GM12878 (cell line): Measurements from ENCODE around the gene B9D1. TPM values are rescaled to one million over a fixed set of nuclear protein-coding genes. Genes with fewer than 3 reads are reported as not detected.

Experiments
- ATAC-seq: fragments of 200-7000 bp; cut with Tn5 transposase; 3 replicates; pipeline ENCODE4 v1.9.1; 2020; ENCODE audit warnings: mild to moderate bottlenecking, moderate library complexity
- BruUV-seq: library from RNA; stranded (reverse); fragments of 400-500 nt; replicated peaks from 2 replicates; lab custom pipeline; 2021; lab: Mats Ljungman, UMichigan
- CTCF ChIA-PET: fragments of 300-600 bp; sonication (Branson Sonifier 250); formaldehyde crosslinking; extraction: SDS; loops from one replicate; lab custom pipeline; 2021; ENCODE audit warnings: inconsistent platforms; lab: Yijun Ruan, JAX
- POLR2A ChIA-PET: fragments of 350-600 bp; formaldehyde crosslinking; extraction: SDS; loops from one replicate; lab custom pipeline; 2021; ENCODE audit warnings: inconsistent platforms; lab: Charles Lee
- RAD21 ChIA-PET: fragments of 300-600 bp; sonication (Branson Sonifier 250); formaldehyde crosslinking; loops from one replicate; lab custom pipeline; 2023; ENCODE audit warnings: antibody characterized with exemption; ENCODE audit not compliant: unreplicated experiment; lab: Charles Lee
- SMC1A ChIA-PET: fragments of 300-600 bp; sonication (Branson Sonifier 250); formaldehyde crosslinking; loops from one replicate; lab custom pipeline; 2023; ENCODE audit not compliant: unreplicated experiment, uncharacterized antibody; lab: Charles Lee
- DNase-seq: peaks from one replicate; pipeline ENCODE4 v3.0.0-alpha.2; 2011; ENCODE audit warnings: low read depth, low spot score
- FAIRE-seq: peaks from 3 replicates; lab custom pipeline; 2011; peaks lifted over from hg19 to GRCh38; lab: Jason Lieb, UNC
- H2AFZ ChIP-seq: 2 replicates; pipeline ENCODE4 v1.6.0; 2011; ENCODE audit warnings: low read depth, low read length, control low read depth; ENCODE audit not compliant: control insufficient read depth
- H3K27ac ChIP-seq: 2 replicates; pipeline ENCODE4 v1.5.1; 2011; ENCODE audit warnings: control low read depth; ENCODE audit not compliant: control insufficient read depth, insufficient read depth
- H3K27me3 ChIP-seq, 2 experiments: replicated peaks in 1 of 2; 2 replicates each; pipeline versions ENCODE4 v1.6.0 to v1.6.1; 2011; ENCODE audit warnings: low read length in 1 of 2; ENCODE audit not compliant: control insufficient read depth in 2 of 2, insufficient read depth in 2 of 2
- H3K36me3 ChIP-seq, 2 experiments: 2 replicates each; pipeline ENCODE4 v1.5.1; 2011; ENCODE audit warnings: low read length in 1 of 2; ENCODE audit not compliant: control insufficient read depth in 2 of 2, insufficient read depth in 2 of 2
- H3K4me1 ChIP-seq: 2 replicates; pipeline ENCODE4 v1.6.1; 2011; ENCODE audit warnings: mild to moderate bottlenecking, low read length, moderate library complexity, mixed read lengths; ENCODE audit not compliant: control insufficient read depth, insufficient read depth
- H3K4me2 ChIP-seq: 2 replicates; pipeline ENCODE4 v1.6.0; 2011; ENCODE audit warnings: control low read depth; ENCODE audit not compliant: control insufficient read depth, insufficient read depth
- H3K4me3 ChIP-seq: fragments of 200-600 bp; sonication (generic); 2 replicates; pipeline ENCODE4 v1.5.1; 2016
- H3K79me2 ChIP-seq: 2 replicates; pipeline ENCODE4 v1.6.0; 2011; ENCODE audit warnings: low read length; ENCODE audit not compliant: control insufficient read depth, insufficient read depth
- H3K9ac ChIP-seq: 2 replicates; pipeline ENCODE4 v1.8.0; 2011; ENCODE audit warnings: low read length, control low read depth, mixed read lengths; ENCODE audit not compliant: control insufficient read depth, insufficient read depth
- H3K9me3 ChIP-seq: replicated peaks from 3 replicates; pipeline ENCODE4 v1.5.1; 2011; ENCODE audit warnings: mild to moderate bottlenecking, low read length; ENCODE audit not compliant: control insufficient read depth, insufficient read depth
- H4K20me1 ChIP-seq: 2 replicates; pipeline ENCODE4 v1.6.0; 2011; ENCODE audit not compliant: control insufficient read depth, insufficient read depth
- BRCA1 ChIP-seq: IDR thresholded peaks from 2 replicates; pipeline ENCODE4 v1.6.1; 2011; ENCODE audit warnings: low read depth, low read length, improper control_type of control experiment
- CREB1 ChIP-seq: IDR thresholded peaks from 2 replicates; pipeline ENCODE4 v1.6.1; 2012; ENCODE audit warnings: low read depth, mild to moderate bottlenecking, inconsistent platforms
- ELK1 ChIP-seq: IDR thresholded peaks from 2 replicates; pipeline ENCODE4 v1.6.1; 2012; ENCODE audit warnings: low read depth, low read length, improper control_type of control experiment
- MAX ChIP-seq: IDR thresholded peaks from 2 replicates; pipeline ENCODE4 v1.6.1; 2012; ENCODE audit warnings: low read depth, low read length, improper control_type of control experiment
- NFIC ChIP-seq: IDR thresholded peaks from 2 replicates; pipeline ENCODE4 v1.6.1; 2012; ENCODE audit warnings: low read depth, mild to moderate bottlenecking, inconsistent platforms, low read length, moderate library complexity
- NR2F1 ChIP-seq: fragments of 450-650 bp; conservative IDR thresholded peaks from 2 replicates; pipeline ENCODE4 v1.6.1; 2017; ENCODE audit warnings: mild to moderate bottlenecking
- POU2F2 ChIP-seq: IDR thresholded peaks from 3 replicates; pipeline ENCODE4 v1.6.1; 2011; ENCODE audit warnings: low read depth, mild to moderate bottlenecking, low read length, borderline replicate concordance
- RAD21 ChIP-seq: IDR thresholded peaks from 2 replicates; pipeline ENCODE4 v1.6.1; 2011; ENCODE audit warnings: mild to moderate bottlenecking, low read depth, low read length, moderate library complexity; ENCODE audit not compliant: insufficient read depth
- RCOR1 ChIP-seq: conservative IDR thresholded peaks from 2 replicates; pipeline ENCODE4 v1.6.1; 2012; ENCODE audit warnings: low read depth, low read length, improper control_type of control experiment
- SIN3A ChIP-seq: IDR thresholded peaks from 2 replicates; pipeline ENCODE4 v1.6.1; 2012; ENCODE audit warnings: low read depth, low read length, improper control_type of control experiment
- SIX5 ChIP-seq: IDR thresholded peaks from 2 replicates; pipeline ENCODE4 v1.6.1; 2011; ENCODE audit warnings: mild to moderate bottlenecking, low read depth, low read length, moderate library complexity; ENCODE audit not compliant: severe bottlenecking
- SMARCA5 ChIP-seq: fragments of 450-650 bp; IDR thresholded peaks from 2 replicates; pipeline ENCODE4 v1.6.1; 2017; ENCODE audit warnings: mild to moderate bottlenecking
- ZNF207 ChIP-seq: fragments of 450-650 bp; IDR thresholded peaks from 2 replicates; pipeline ENCODE4 v1.6.1; 2014; ENCODE audit warnings: antibody characterized with exemption, mild to moderate bottlenecking, borderline replicate concordance
- ZNF384 ChIP-seq: IDR thresholded peaks from 2 replicates; pipeline ENCODE4 v1.6.1; 2012; ENCODE audit warnings: low read depth, mild to moderate bottlenecking, low read length, improper control_type of control experiment, borderline replicate concordance
- WGBS: methylation state at CpG from one replicate; pipeline ENCODE4 v1.1.6; 2016; ENCODE audit warnings: low lambda C conversion rate; ENCODE audit not compliant: insufficient replicate concordance, insufficient coverage; ENCODE audit errors: missing lambda C conversion rate; 5-methylcytosine and 5-hydroxymethylcytosine counted together
- in situ Hi-C: fragments of 300-500 bp; cut with MboI; formaldehyde crosslinking; loops from 9 replicates; pipeline ENCODE4 v1.14.3; 2018; ENCODE audit warnings: mixed read lengths
- intact Hi-C: fragments of 100-400 bp; cut with micrococcal nuclease; formaldehyde crosslinking; loops from one replicate; pipeline ENCODE4 v1.14.2; 2022; ENCODE audit not compliant: unreplicated experiment
- polyA plus RNA-seq, 11 experiments: library from polyadenylated mRNA; depleted of rRNA in 4 of 11; unstranded in 6 of 11; stranded (reverse) in 5 of 11; fragments of >200 nt; fragmentation: Nextera tagmentation in 4 of 11; fragmentation: Illumina TruSeq in 1 of 11; extraction: Ambion mirVana in 4 of 11; extraction: Trizol in 1 of 11; gene quantifications; 1 replicate in 1 of 11; 2 replicates in 10 of 11; pipeline versions ENCODE4 v1.2.1 to v1.2.3, GENCODE V29; 2011 to 2016; ENCODE audit warnings: inconsistent platforms in 2 of 11, missing spikeins in 2 of 11, low read depth in 1 of 11
- total RNA-seq, 4 experiments: library from RNA; depleted of rRNA in 3 of 4; stranded (reverse); fragments of >200 nt in 3 of 4; fragmentation: Illumina TruSeq in 1 of 4; extraction: Trizol in 1 of 4; gene quantifications; 2 replicates each; pipeline versions ENCODE4 v1.2.1 to v1.2.3, GENCODE V29; 2013 to 2021

B9D1 gene
- total and polyA plus RNA-seq, 10 of the 15 experiments (the other 5 are each of a cell fraction or from before 2014, with no cell fraction given) = 5.9 to 18.3 (median 9.8) TPM

- 19% methylated on average over 14 of the region's 14 CpGs for WGBS
- no peaks in the 10 kb centered on the region for H3K36me3 ChIP-seq
- no peaks in the 10 kb centered on the region; a peak in 2 of 4 replicates for H3K27me3 ChIP-seq
- H3K4me2 ChIP-seq = peak overlapping the region; percentile 97
- ChIA-PET SMC1A (interaction anchor here (0.7 to 2.2 kb wide), 11 partner anchors 8 to 403 kb away, joined by 3 to 10 read pairs (median 3); partner anchors contain the start of gene MAPK7), POLR2A (interaction anchor here (0.7 to 1.1 kb wide), 3 partner anchors 15 to 547 kb away, joined by 3 to 5 read pairs (median 3); partner anchors contain the start of gene MAPK7), CTCF (interaction anchor here (0.7 to 4.6 kb wide), 35 partner anchors 9 to 512 kb away, joined by 3 to 66 read pairs (median 5); partner anchors contain the start of gene MAPK7), RAD21 (interaction anchor here (0.8 to 4.4 kb wide), 15 partner anchors 8 to 405 kb away, joined by 3 to 35 read pairs (median 4); partner anchors contain the start of gene MAPK7)
- peak overlapping the region; percentile 98 for H2AFZ ChIP-seq
- in situ Hi-C loops = loop anchor here (5.0 kb wide), 1 partner anchor 84 kb away; no protein-coding TSS in a partner anchor
- DNase-seq = no peak
- intact Hi-C loops = loop anchor here (1.0 to 10.0 kb wide), 4 partner anchors 106 to 404 kb away; partner anchors contain the start of gene ALDH3A2
- H4K20me1 ChIP-seq = no peaks in the 10 kb centered on the region
- H3K27ac ChIP-seq = no peak overlapping the region
- peaks cover 7% of the 10 kb centered on the region for H3K4me1 ChIP-seq
- no peak for FAIRE-seq
- BruUV-seq = no TSS peak
- TF ChIP-seq ZNF207 (peak; percentile 53; the same call in 1 of the 2 replicates), ELK1 (no peak)
- H3K9ac ChIP-seq = no peak overlapping the region
- H3K79me2 ChIP-seq = no peaks in the 10 kb centered on the region
- peak overlapping the region; percentile 85; the same call in 1 of the 2 replicates for H3K4me3 ChIP-seq
- no peaks in the 10 kb centered on the region for H3K9me3 ChIP-seq
- ATAC-seq = no peak
These were observed 553 bp upstream of the B9D1 start for GRCh38 chr17:19363114-19363438.

GRCh38 chr17:19361944-19362276 is 613 bp downstream of the B9D1 start:
- Histone ChIP-seq H4K20me1 (no peaks in the 10 kb centered on the region), H3K9me3 (no peaks in the 10 kb centered on the region), H3K27ac (no peak overlapping the region), H3K4me2 (peak overlapping the region; percentile 97), H3K79me2 (no peaks in the 10 kb centered on the region), H3K4me1 (peaks cover 7% of the 10 kb centered on the region), H3K9ac (peak overlapping the region; percentile 32), H3K4me3 (peak overlapping the region; percentile 85), H3K27me3 (no peaks in the 10 kb centered on the region; a peak in 2 of 4 replicates), H2AFZ (peak overlapping the region; percentile 98), H3K36me3 (no peaks in the 10 kb centered on the region)
- SMC1A ChIA-PET = interaction anchor here (1.2 to 1.8 kb wide), 3 partner anchors 8 to 85 kb away, joined by 3 to 7 read pairs (median 4); no protein-coding TSS in a partner anchor
- ATAC-seq (no peak), DNase-seq (no peak), FAIRE-seq (no peak)
- 45% methylated on average over 13 of the region's 16 CpGs for WGBS
- RAD21 ChIA-PET = interaction anchor here (1.4 to 4.4 kb wide), 3 partner anchors 16 to 85 kb away, joined by 8 to 35 read pairs (median 21); partner anchors contain the start of gene MAPK7
- POLR2A ChIA-PET = no interaction called here
- intact Hi-C loops = loop anchor here (1.0 to 10.0 kb wide), 4 partner anchors 85 to 405 kb away; partner anchors contain the start of gene ALDH3A2
- in situ Hi-C loops = loop anchor here (5.0 kb wide), 1 partner anchor 85 kb away; no protein-coding TSS in a partner anchor
- CTCF ChIA-PET = interaction anchor here (1.4 to 4.6 kb wide), 11 partner anchors 8 to 103 kb away, joined by 4 to 66 read pairs (median 7); partner anchors contain the start of gene MAPK7
- no TSS peak for BruUV-seq
- TF ChIP-seq SMARCA5 (no peak), ZNF384 (no peak), NFIC (no peak), NR2F1 (no peak), MAX (no peak), RAD21 (no peak), SIN3A (no peak), BRCA1 (no peak), CREB1 (no peak), SIX5 (no peak), RCOR1 (no peak), POU2F2 (no peak)
